GM19452 (cell line): Measurements from ENCODE around the gene ZAR1L.
"Not testable (repeated sequence)": the region's sequence is repeated elsewhere in the genome, so short reads cannot be mapped to it uniquely, and the experiment has no call there.

Experiments
- ATAC-seq: cut with Tn5 transposase; IDR thresholded peaks from one replicate; pipeline ENCODE4 v1.9.1; 2021; ENCODE audit not compliant: unreplicated experiment

Gene ZAR1L

GRCh38 chr13:32315238-32316027 is at the start of gene ZAR1L, which contains the start of gene BRCA2:
TSS of gene ZAR1L (minus strand) at chr13:32315363. CDS start at chr13:32311925, 3,438 bp downstream.
TSS of gene BRCA2 (plus strand) at chr13:32315508. CDS start at chr13:32316461, 953 bp downstream.
- peak; percentile 93 for ATAC-seq

- ATAC-seq: no peak
These were observed 47.4 kb upstream of the ZAR1L start for GRCh38 chr13:32362574-32362973.

- not testable (repeated sequence) for ATAC-seq
These were observed 40.8 kb upstream of the ZAR1L start for GRCh38 chr13:32355935-32356334.

- peak; percentile 60 for ATAC-seq
These were observed 38.9 kb upstream of the ZAR1L start for GRCh38 chr13:32354040-32354439.

GRCh38 chr13:32350839-32351441 is 35.8 kb upstream of the ZAR1L start:
- ATAC-seq: not testable (repeated sequence)

- no peak for ATAC-seq
These were observed 32.5 kb upstream of the ZAR1L start for GRCh38 chr13:32347651-32348050.

GRCh38 chr13:32340914-32341313 is 25.8 kb upstream of the ZAR1L start:
- no peak for ATAC-seq

GRCh38 chr13:32334671-32335070 is 19.5 kb upstream of the ZAR1L start:
- ATAC-seq: no peak

GRCh38 chr13:32330441-32330840 is 15.3 kb upstream of the ZAR1L start:
- no peak for ATAC-seq

- no peak for ATAC-seq
These were observed 8.7 kb upstream of the ZAR1L start for GRCh38 chr13:32323912-32324311.

- ATAC-seq: no peak
These were observed 5.4 kb upstream of the ZAR1L start for GRCh38 chr13:32320528-32320927.

- no peak for ATAC-seq
These were observed 2.7 kb upstream of the ZAR1L start for GRCh38 chr13:32317716-32318465.

- no peak for ATAC-seq
These were observed 1.3 kb upstream of the ZAR1L start for GRCh38 chr13:32316501-32316900.

GRCh38 chr13:32316028-32316339 is 821 bp upstream of the ZAR1L start:
- peak; percentile 52 for ATAC-seq

GRCh38 chr13:32314271-32315237 is 609 bp downstream of the ZAR1L start:
- peak; percentile 25 for ATAC-seq

GRCh38 chr13:32311188-32311897 is 3.8 kb downstream of the ZAR1L start:
- ATAC-seq: no peak

GRCh38 chr13:32310134-32310706 is 4.9 kb downstream of the ZAR1L start:
- peak; percentile 56 for ATAC-seq

- peak; percentile 17 for ATAC-seq
These were observed 5.6 kb downstream of the ZAR1L start for GRCh38 chr13:32309312-32310133.

GRCh38 chr13:32305646-32306045 is 9.5 kb downstream of the ZAR1L start:
- no peak for ATAC-seq
